ENCODE data around the gene ADGRD1.

ADGRD1 gene

GRCh38 chr12:131141514-131141913, 187.8 kb downstream of the ADGRD1 start:
- DNase-seq = no peak

GRCh38 chr12:131142891-131143657, 189.4 kb downstream of the ADGRD1 start:
- no peak for DNase-seq

GRCh38 chr12:131146173-131146675, 192.5 kb downstream of the ADGRD1 start:
- no peak for DNase-seq

- DNase-seq = no peak
Observed at GRCh38 chr12:131147293-131147692, 193.6 kb downstream of the ADGRD1 start.

- no peak for DNase-seq
Observed at GRCh38 chr12:131147894-131148293, 194.2 kb downstream of the ADGRD1 start.

- DNase-seq = no peak
Observed at GRCh38 chr12:131151558-131152345, 198.0 kb downstream of the ADGRD1 start.

- no peak for DNase-seq
Observed at GRCh38 chr12:131152587-131152986, 198.9 kb downstream of the ADGRD1 start.

GRCh38 chr12:131153016-131153415, 199.3 kb downstream of the ADGRD1 start:
- DNase-seq = no peak

GRCh38 chr12:131153956-131154355, 200.2 kb downstream of the ADGRD1 start:
- DNase-seq = no peak

GRCh38 chr12:131155131-131155530, 201.4 kb downstream of the ADGRD1 start:
- DNase-seq = no peak

GRCh38 chr12:131157743-131158142, 204.0 kb downstream of the ADGRD1 start:
- DNase-seq = no peak

- no peak for DNase-seq
Observed at GRCh38 chr12:131159660-131160059, 206.0 kb downstream of the ADGRD1 start.

- no peak for DNase-seq
Observed at GRCh38 chr12:131162113-131162512, 208.4 kb downstream of the ADGRD1 start.

GRCh38 chr12:131163189-131163738, 209.6 kb downstream of the ADGRD1 start:
- DNase-seq = no peak

GRCh38 chr12:131164096-131164872, 210.6 kb downstream of the ADGRD1 start:
- DNase-seq = no peak

GRCh38 chr12:131166717-131167116, 213.0 kb downstream of the ADGRD1 start:
- no peak for DNase-seq

GRCh38 chr12:131167334-131167733, 213.6 kb downstream of the ADGRD1 start:
- no peak for DNase-seq

GRCh38 chr12:131171029-131171428, 217.3 kb downstream of the ADGRD1 start:
- DNase-seq = no peak

- DNase-seq = no peak
Observed at GRCh38 chr12:131174901-131175300, 221.2 kb downstream of the ADGRD1 start.

GRCh38 chr12:131176266-131176665, 222.6 kb downstream of the ADGRD1 start:
- DNase-seq = no peak

- DNase-seq = no peak
Observed at GRCh38 chr12:131176926-131177325, 223.2 kb downstream of the ADGRD1 start.

- DNase-seq = no peak
Observed at GRCh38 chr12:131177599-131177998, 223.9 kb downstream of the ADGRD1 start.

- DNase-seq = no peak
Observed at GRCh38 chr12:131187602-131188001, 233.9 kb downstream of the ADGRD1 start.
